Upper lobe of left lung (tissue), 4 donors: ENCODE results near the gene CLEC16A.

Experiments
- CTCF ChIP-seq, 6 experiments: fragments of 450-650 bp in 4 of 6; fragments of 200-600 bp in 2 of 6; sonication (generic) in 2 of 6; IDR thresholded peaks; one replicate each; pipeline ENCODE4 v1.5.1; 2016 to 2019; ENCODE audit warnings: antibody characterized with exemption in 6 of 6
- POLR2A ChIP-seq, 4 donors: fragments of 450-650 bp; IDR thresholded peaks; one replicate each; pipeline ENCODE4 v1.5.1; 2016 to 2017; ENCODE audit warnings: antibody characterized with exemption in 4 of 4, mild to moderate bottlenecking in 2 of 4
- POLR2AphosphoS5 ChIP-seq, 2 donors: sonication (generic); formaldehyde crosslinking; IDR thresholded peaks; one replicate each; pipeline ENCODE4 v1.5.1; 2017; ENCODE audit warnings: antibody characterized with exemption in 2 of 2

DNA sequence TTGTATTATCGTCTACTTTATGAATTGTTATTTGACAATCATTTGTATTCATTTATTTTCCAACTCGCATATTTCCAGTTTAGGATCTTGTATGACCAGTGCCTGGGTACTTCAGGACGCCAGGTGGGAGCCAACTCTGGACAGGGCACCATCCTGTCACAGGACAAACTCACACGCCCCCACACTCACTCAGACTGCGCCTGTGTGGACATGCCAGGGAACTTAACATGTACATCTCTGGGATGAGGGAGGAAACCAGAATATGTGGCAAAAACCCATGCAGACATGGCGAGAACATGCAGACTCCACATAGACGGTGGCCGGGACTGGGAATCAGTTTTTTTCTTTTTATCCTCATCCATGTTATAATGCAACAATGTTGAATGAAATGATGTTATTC lies 68.5 kb downstream of the CLEC16A start:
- TF ChIP-seq CTCF (IDR thresholded peaks at IDR 0.05) (no peak), POLR2A (IDR thresholded peaks at IDR 0.05) (no peak), POLR2AphosphoS5 (IDR thresholded peaks at IDR 0.05) (no peak)
